Uterine smooth muscle cell (primary cell): ENCODE measurements around the gene USP49. TPM values are rescaled to one million over a fixed set of nuclear protein-coding genes. Genes with fewer than 3 reads are reported as not detected.

Source experiments
- total RNA-seq: library from RNA; depleted of rRNA; stranded (reverse); fragments of >200 nt; gene quantifications from 2 replicates; pipeline ENCODE4 v1.2.3, GENCODE V29; 2014

USP49 gene
- total RNA-seq: 2.9 and 4.5 TPM in 2 replicates

DNA sequence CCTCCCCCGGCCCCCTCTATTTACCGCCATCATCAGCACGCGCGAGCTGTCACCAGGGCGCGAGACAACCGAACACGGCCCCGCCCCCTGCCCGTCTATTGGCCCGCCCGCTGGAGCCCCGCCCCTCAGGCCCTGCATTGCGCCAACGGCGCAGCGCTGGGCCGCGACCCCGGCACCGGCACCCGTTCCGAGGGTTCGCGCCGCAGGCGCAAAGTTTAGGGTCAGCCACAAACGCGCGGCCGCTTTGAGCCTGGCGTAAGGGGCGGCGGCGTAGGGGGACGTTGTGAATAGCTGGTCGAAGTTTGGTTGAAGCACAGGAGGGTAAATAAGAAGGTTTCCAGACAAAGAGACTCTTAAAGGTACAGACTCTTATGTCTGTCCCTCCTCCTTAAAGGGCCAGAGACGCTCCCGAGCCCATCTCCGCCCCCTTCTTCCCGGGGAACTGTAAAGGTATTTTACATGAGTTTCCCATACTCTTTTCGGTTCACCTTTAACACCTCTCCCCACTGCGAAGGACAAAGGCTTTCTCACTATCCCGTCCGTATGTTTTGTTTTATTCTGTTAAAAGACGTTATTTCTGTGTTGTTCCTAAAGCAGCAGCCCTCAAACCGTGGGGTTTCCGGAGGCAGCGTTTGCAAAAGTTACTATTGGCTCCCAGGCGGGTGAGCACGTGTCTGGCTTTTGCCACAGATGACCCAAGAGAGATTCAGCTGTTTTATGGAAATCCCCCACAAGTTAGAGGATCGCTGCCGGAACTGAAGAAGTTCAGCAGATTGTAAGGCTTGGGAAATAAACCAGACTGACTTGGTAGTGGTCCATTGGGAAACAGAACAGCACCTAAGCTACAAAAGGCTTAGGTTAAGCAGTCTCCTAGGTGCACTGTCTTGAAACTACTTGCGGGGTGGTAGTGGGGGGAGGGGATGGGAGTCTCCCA is at the start of gene USP49:
TSS of gene USP49 (minus strand) at position 76 of the 934 bp plus-strand sequence. CDS start 88,392 bp downstream, outside the sequence.

DNA sequence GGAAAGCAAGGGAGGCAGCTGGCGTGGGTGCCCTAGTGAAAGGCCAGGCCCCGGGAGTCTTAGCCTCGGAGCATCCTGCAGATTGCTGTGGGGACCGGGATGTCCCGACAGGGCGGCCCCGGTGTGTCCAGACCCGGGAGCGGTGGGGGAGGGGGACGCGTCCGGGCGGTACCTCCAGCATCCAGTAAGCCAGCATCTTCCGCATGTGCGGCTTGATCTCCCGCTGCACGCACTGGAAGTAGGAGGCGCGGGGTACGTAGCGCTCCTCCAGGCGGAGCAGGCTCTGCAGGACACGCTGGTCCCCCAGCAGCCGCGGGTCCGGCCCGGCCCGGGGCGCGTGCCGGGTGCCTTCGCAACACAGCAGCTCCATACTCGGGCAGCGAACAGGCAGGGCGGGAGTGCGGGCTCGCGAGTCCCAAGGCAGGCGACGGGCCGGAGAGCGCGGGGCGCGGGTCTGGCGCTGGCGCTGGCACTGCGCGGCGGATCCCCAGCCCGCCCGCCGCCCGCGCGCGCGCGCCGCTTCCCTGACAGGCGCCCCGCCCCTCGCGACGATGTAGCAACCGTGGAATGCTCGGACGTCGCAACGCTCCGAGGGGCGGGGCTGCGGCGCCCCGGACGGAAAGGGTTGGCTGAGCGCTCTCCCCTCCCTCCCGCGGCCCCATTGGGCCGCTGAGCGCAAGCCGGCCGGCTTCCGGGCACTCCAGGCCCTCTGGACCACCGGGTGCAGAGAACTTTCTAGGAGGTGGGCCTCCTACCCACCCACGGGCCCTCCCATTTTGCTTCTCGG is 46.3 kb upstream of the USP49 start, which contains the start of gene CCND3:
TSS of gene CCND3 (minus strand) at position 529 of the 787 bp plus-strand sequence. CDS start at position 370, 159 bp downstream.

DNA sequence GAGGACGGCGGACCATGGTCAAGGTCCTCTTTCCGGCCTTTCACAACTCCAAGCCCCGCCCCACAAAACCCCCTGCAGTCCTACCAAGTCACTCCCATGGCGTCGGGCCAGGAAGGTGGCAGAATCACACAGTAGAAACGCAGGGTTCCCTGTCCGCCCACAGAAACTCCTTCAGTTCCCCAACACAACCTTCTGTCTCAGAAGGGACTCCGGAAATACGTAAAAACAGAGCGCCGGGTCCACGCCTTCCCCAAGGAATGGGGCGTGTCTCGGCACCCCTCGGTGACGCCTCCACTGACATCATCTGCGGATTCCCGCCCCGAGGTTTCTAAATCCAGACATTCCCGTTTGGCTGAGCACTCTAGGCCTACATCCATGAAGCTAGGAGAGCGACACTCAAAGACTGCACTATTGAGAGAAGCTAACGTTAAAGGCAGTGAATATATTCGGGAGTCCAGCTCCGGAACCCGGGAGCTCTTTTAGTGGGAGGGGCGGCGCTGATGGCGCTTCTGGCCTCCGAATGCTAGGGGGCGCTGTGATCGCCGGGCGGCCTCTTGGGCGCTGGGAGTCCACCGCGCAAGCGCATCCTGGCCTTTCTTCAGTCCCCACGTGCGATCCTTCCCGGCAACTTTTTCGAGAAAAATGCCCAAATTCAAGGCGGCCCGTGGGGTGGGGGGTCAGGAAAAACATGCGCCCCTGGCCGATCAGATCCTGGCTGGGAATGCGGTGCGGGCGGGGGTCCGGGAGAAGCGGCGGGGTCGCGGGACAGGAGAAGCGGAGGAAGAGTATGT is 25.9 kb upstream of the USP49 start, which contains the start of the genes BYSL and MED20:
TSS of gene BYSL (plus strand) at position 579 of the 791 bp plus-strand sequence. CDS start at position 643, 64 bp downstream.
TSS of gene MED20 (minus strand) at position 219 of the 791 bp plus-strand sequence. CDS start at position 98, 121 bp downstream.

DNA sequence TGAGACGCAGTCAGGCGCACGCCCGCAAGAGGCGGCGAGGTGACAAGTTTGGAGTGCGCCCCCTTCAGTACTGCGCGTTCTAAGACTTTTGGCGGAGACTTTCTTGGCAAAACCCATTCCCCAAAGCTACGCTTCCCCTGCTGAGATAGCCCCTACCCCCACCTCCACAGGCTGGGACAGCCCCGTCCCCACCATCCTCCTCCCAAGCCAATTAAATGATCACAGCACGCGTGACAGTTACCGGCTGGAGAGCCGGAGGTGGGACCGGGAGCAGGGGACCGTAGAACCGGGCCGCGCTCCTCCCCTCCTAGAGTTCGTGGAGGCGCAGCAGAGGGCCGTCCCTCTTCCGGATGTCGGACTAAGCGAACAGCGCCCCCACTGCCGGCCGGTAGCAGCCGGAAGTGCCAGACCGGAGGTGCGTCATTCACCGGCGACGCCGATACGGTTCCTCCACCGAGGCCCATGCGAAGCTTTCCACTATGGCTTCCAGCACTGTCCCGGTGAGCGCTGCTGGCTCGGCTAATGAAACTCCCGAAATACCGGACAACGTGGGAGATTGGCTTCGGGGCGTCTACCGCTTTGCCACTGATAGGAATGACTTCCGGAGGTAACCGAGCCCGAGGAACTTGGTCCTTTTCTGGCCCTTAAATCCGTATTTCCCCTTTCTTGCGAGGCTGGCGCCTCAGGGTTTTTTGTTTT is 107.8 kb downstream of the USP49 start, which contains the start of gene TOMM6:
TSS of gene TOMM6 (plus strand) at position 476 of the 699 bp plus-strand sequence. CDS start at position 480, 4 bp downstream.

DNA sequence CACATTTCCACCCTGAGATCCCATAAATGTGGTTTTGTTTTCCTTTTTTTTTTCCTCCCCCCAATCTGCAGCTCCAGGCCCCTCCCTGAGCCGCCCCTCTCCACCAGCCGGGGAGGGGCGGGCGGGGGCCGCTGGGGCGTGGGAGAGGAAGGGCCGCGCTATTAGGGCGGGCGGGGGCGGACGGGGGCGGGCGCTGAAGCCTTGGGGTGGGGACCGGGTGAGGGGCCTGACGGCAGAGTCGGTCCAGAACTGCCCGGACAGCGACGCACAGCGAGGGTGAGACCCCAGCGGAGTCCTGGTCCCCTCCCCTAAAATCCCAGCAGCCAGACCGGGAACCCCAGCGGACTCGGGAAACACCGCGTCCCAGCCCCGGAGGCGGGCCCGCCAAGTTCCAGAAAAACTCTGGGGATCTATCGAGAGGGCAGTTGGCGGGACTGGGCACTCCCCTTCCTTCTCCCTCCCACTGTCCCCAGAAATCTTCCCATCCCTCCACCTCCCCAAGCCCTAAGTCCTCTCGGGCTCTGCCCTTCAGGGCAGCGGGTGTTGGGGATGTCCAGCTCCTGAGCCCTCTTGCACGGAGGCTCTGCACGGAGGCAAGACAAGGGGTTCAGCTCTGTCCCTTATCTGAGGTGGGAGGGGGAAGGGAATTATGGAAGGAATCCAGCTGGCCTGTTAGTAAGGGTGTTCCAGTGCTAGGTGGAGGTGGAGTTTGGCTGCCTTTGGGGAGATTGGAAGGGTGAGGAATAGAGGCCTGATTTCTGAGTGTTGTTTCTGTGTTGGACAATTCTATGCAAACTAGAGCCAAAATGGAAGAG is 114.4 kb downstream of the USP49 start, which contains the start of gene PRICKLE4:
TSS of gene PRICKLE4 (plus strand) at position 232 of the 815 bp plus-strand sequence. CDS start 2,692 bp downstream, outside the sequence.

DNA sequence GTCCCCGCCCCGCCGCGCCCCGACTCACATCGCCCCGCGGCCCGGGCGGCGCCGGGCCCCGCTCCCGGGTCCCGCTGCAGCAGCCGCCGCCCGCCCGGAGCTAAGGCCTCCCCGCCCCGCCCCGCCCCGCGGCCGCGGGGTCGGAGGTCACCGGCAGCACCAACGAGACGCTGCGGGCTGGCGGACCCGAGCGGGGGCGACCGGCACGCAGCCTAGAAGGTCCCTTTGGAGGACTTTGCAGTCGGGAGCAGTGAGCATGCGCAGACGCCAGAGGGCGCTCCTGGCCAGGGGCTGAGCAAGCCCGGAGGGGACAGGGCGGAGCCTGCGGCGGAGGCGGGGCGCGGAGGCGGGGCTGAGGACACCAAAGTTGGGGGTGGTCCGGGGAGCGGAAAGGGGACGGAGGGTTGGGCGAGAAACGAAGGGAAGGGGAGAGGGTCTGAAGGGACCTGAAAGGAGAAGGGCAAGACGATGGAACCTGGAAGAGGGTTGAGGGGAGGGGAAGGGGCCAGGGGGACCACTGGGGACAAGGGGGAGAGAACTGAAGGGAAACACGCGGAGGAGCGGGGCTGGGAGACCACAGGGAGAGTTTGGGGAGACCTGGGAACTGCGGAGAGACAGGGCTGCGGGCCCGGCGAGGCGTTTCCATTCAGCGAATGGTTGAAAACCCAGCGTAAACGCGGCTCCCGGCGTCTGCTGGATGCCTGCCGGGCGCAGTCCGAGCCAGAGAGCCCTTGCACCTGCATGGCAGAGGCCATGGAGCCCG is 115.2 kb downstream of the USP49 start, which contains the start of gene FRS3:
TSS of gene FRS3 (minus strand) at position 113 of the 763 bp plus-strand sequence. CDS start 2,913 bp downstream, outside the sequence.

DNA sequence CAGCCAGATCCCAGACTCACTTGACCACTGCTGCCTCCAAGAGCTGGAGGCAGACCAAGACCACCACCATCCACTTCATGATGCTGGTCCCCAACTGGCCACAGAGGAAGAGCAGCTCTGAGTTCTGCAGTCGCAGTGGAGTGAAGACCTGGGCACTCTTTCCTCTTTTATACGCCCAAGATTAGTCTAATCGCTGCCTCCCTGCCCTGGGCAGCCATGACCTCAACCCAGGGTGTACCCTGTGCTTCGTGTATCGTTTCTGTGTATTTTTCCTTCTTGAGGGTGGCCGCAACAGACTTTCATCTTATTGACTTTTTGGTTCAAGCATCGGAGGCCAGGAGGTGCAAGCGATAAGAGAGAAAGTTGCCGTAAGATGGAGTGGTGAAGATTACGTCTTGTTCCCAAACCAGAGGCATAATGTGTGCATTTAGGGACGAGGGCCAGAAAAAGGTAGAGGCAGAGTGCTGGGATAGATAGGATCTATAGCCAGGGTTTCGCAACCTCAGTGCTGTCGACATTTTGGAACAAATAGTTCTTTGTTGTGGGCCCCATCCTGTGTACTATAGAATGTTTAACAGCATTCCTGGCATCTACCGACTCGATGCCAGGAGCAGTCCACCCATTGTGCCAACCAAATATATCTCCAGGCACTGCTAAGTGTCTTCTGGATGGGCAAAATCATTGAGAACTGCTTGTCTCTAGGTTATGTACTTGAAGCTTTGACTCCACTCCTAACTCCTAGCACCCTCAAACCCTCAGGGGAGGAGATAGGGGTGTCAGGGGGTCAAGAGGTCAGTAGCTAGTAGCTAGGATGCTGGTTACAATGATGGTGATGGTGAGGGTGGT is 147.7 kb downstream of the USP49 start, which contains the start of gene PGC:
TSS of gene PGC (minus strand) at position 142 of the 846 bp plus-strand sequence. CDS start at position 79, 63 bp downstream.

Other genes with a start within 250 kb of the USP49 start
- 3.0 and 5.6 TPM in 2 replicates for gene TFEB, start 159.8 kb downstream of the USP49 start, total RNA-seq
- gene PGC, start 148.0 kb downstream of the USP49 start, total RNA-seq: not detected in 2 replicates
- 1.5 TPM in 2 replicates for gene FRS3, start 115.5 kb downstream of the USP49 start, total RNA-seq
- gene PRICKLE4, start 114.6 kb downstream of the USP49 start, total RNA-seq: 0.66 TPM in 1 of 2 replicates, not detected in the other
- 77.7 and 107 TPM in 2 replicates for gene TOMM6, start 107.7 kb downstream of the USP49 start, total RNA-seq
- gene MED20, start 25.8 kb upstream of the USP49 start, total RNA-seq: 32.9 and 37.6 TPM in 2 replicates
- gene BYSL, start 26.1 kb upstream of the USP49 start, total RNA-seq: 16.6 and 23.7 TPM in 2 replicates
- 13.2 and 26.9 TPM in 2 replicates for gene CCND3, start 46.4 kb upstream of the USP49 start, total RNA-seq
- gene TAF8, start 155.1 kb upstream of the USP49 start, total RNA-seq: 15.2 and 18.8 TPM in 2 replicates
- 1.00 and 1.5 TPM in 2 replicates for gene C6orf132, start 247.2 kb upstream of the USP49 start, total RNA-seq